Gastrocnemius medialis (tissue), 4 donors: Measurements from ENCODE around the gene RBX1.

Source experiments
- CTCF ChIP-seq, 5 experiments: fragments of 450-650 bp in 3 of 5; fragments of 200-600 bp in 2 of 5; sonication (generic) in 2 of 5; IDR thresholded peaks in 4 of 5; conservative IDR thresholded peaks in 1 of 5; 1 replicate in 4 of 5; 2 replicates in 1 of 5; pipeline ENCODE4 v1.5.1; 2016 to 2019; ENCODE audit warnings: antibody characterized with exemption in 5 of 5, mild to moderate bottlenecking in 3 of 5, moderate library complexity in 3 of 5
- POLR2A ChIP-seq, 2 donors: fragments of 450-650 bp; IDR thresholded peaks; one replicate each; pipeline ENCODE4 v1.6.1; 2017; ENCODE audit warnings: antibody characterized with exemption in 2 of 2, mild to moderate bottlenecking in 2 of 2, moderate library complexity in 2 of 2

- TF ChIP-seq CTCF (IDR thresholded peaks at IDR 0.05 in 4 of 5, conservative IDR thresholded peaks at IDR 0.05 in 1 of 5) = no peak
- no peak for TF ChIP-seq POLR2A (IDR thresholded peaks at IDR 0.05)
These were observed 28.7 kb downstream of the RBX1 start for GRCh38 chr22:40979871-40980270.
